Activated CD4-positive, alpha-beta T cell treated with anti-CD3 and anti-CD28 coated beads for 24 hours (primary cell): ENCODE measurements around the gene ANKFY1.

Experiments
- DNase-seq, 2 donors: peaks; one replicate each; pipeline ENCODE4 v3.0.0-alpha.2; 2020; ENCODE audit warnings: low read depth in 2 of 2

ANKFY1 gene

DNA sequence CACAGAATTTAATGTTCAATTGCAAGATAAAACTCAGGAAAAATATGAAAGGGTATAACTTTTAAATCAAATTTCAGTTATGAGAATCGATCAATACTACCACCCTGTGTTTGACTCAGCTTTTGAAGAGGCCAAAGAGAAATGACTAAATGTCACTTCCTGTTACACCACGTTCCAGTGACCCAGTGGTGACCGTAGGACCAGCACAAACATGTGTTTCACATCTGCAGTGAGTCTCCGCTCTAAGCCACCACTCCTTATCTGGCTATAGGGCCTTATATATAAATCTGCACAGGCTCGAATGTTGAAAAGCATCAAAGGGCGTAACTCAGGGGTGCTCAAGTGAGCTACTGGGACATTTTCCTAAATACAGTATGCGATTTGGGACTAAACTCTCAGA, 84.7 kb downstream of the ANKFY1 start:
- no peak for DNase-seq

DNA sequence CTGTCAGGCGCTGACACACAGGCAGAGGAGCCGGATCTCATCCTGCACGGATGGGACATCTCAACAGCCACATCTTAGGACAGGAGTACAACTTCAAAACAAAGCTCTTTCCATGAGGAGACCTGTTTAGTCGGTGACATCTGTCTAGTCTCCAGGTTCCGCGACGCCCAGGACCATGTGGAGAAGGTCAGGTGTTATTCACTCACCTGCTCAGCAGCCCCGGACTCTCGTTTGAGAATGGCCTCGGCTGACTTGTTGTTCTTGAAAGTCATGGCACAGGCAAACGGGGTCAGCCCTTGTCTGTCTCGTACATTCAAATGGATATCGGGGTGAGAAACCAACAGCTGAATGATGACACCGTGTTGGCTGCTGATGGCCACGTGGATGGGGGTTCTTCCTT, 85.1 kb downstream of the ANKFY1 start:
- no peak for DNase-seq

DNA sequence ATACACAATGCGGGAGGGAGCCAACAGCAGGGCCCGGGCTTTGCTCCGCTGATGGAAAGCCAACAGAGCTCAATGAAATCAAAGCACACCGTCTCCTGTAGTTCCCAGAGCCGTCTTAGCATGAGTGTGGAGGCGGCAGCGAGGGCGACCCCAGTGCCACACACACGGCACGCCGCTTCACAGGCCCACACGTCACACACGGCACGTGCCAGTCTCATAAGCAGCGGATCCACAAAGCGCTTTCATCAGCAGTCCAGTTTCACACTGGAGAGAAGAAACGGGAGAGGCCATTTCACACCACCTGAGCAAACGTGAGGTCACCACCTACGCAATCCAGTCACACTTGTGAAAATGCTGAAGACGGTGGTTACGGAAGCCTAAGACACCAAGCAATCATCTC, 86.0 kb downstream of the ANKFY1 start:
- DNase-seq, result no peak

DNA sequence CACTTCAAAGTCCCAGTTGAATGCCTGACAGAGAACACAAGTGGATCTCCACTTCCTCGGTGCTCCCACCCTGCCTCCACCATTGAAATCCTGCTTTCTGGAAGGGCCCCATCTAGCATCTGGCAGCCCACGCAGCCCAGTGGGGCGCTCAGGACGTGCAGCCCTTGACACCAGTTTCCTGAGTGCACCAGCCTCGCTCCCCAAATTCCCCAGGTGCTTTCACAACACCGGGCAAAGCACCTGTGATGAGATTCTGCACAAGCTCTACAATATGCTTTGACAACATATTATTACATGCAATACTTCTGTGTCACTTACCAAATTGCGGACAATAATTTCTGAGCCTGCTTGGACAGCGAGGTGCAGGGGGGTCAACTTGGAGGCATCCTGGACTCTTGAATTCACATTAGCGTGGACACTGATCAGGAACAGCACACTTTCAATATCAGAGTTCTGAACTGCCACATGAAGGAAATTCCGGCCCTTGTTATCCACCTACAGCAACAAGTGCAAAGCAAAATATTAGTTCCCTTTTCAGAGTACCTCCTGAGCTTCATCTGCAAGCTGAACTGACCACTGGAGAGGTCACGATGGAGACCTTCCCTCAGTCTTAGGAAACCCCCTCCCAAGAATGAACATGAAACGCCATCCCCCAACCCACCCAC, 86.8 kb downstream of the ANKFY1 start:
- no peak for DNase-seq

DNA sequence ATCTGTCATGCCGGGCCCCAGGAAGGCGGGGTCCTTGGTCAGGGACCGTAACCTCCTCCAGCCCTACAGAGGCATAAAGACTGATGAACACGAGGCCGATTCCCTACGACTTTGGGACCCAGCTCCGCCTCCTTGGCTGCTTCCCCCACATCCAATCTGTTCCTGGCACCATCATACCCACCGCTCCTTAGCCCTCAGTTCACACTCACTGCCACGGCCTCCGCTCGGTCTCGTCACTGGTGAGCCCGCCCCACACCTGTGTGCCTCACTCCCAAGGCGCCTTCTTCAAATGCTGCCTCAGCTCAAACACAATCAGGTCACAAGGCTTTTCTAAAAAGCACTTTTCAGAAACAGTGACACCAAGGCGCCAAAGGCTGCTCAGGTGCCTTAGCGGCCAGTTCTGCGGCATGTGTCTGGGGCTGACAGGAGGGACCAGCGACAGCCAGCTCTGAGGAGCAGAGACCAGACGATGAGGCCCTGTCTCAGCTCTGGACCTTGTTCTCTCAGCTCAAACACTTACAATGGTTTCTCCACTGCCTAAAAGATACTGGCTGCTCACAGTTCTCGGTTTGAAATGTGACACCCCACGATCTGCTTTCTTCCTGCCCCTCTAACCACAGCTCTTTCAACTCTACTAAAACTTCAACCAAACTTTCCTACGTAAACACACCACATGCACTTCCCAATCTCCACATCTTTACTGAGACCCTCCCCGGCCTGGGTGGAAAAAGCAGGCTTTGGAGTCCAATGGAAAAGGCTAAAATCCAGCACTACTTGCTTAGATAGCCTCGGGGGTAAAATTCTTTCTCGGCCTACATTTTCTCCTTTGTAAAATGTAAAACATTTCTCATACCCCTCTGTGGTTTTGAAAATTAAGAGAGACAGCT, 87.6 kb downstream of the ANKFY1 start:
- DNase-seq, result no peak

DNA sequence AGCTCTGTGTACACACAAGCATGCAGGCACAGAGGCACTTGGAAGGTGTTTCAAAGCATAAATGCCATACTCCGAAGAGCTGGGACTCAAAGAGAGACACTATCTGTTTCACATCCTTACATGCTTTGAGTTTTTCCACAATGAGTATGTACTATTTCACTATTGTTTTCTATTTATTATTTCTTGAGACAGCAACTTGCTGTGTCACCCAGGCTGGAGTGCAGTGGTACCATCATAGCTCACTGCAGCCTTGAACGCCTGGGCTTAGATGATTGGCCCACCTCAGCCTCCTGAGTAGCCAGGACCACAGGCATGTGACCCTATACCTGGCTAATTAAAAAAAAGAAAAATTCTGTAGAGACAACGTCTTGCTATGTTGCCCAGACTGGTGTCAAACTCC, 89.2 kb downstream of the ANKFY1 start:
- no peak for DNase-seq

DNA sequence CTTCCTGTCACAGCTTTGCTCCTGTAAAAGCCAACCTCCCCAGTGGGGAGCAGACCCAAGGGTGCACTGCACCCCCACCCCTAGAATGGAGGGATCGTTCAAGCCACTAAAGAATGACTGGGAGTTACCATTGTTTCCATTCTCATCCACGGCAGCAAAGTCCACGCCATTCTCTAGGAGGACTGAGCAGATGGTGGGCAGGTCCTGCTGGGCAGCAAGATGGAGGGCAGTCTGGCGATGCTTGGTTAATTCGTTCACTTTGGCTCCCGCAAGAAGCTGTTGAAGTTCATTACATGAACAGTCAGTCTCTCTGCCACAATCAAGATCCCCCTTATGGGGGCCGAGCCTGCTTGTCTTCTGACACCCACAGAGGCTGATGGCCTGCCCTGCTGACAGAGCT, 90.0 kb downstream of the ANKFY1 start:
- no peak for DNase-seq

DNA sequence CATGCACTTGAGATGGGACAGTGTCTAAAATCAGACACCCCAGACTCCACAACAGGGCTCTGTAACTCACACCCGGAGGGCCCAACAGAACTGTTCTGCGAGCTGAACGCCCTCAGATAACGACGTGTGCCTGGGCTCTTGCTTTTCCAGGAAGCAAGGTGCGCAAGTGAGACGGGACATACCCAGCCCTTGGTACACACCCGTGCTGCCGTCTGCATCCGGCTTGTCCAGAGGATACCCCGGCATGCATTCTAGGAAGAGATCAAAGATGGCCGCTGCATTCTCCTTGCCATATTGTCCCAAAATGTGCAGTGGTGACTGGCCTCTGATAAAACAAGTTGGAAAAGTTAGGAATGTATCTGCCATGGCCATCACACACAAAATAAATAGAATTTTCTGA, 91.4 kb downstream of the ANKFY1 start:
- no peak for DNase-seq

DNA sequence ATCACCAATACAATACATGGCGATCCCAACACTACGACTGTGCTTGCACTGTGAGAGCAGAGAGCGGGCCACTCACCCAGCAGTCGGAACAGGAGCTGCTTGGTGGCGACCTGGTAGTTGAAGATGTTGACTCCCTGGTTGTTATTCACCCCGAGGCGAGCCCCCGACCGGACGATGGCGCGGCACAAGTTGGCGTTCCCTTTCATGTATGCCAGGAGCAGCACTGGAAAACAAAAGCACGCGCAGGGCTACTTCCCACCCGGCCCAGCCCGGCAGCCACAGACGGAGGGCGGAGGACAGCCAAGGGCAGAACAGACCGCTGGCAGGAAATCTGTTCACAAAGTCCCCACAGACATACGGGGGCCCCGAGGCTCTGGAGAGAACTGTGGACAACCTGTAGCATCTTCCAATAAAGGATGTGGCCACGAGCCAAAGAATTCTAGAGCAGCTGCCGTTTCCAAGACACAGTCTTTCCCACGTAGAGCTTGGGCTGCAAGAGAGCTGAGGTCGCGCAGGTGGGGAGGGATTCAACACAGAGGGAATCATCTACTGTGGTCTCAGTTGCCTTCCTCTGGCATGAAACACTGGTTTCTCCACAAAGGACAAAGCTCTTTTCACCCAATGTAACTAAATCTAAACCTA, 93.0 kb downstream of the ANKFY1 start:
- DNase-seq, result no peak

DNA sequence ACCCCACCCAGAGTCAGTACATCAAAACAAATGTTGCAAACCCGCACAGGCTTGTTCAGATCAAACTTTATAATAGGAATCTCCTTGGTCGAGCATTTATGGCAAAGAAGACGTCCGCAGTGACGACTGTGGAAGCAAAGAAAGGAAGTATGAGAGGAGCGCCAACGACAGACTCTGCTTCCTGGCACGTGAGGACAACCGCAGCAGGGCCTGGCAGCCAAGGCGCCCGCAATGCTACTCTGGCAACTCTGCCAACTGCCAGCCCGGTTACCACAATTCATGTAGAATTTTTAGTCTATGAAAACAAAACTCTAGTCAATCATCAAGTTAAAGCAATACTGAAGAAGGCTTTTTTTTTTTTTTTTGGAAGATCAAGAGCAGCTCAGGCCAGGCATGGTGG, 96.0 kb downstream of the ANKFY1 start:
- DNase-seq, result no peak

DNA sequence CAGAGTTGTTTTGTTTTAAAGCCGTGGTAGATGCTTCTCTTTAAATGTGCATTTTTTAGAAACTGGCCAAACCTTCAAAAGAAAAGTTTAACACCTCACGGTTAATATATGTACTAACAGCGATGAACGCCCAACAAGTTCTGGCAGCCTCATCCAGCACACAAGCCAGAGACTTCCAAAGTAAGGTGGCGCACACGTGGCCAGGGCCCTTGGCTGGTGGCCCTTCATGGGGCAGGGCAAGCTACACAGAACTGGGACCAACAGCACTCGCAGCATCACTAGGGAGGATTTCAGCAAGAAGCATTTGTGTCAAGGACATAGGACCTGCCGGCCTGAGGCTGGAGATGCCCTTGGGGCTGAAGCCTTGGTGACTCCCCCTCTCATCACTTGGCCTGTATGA, 97.4 kb downstream of the ANKFY1 start:
- DNase-seq, result no peak

DNA sequence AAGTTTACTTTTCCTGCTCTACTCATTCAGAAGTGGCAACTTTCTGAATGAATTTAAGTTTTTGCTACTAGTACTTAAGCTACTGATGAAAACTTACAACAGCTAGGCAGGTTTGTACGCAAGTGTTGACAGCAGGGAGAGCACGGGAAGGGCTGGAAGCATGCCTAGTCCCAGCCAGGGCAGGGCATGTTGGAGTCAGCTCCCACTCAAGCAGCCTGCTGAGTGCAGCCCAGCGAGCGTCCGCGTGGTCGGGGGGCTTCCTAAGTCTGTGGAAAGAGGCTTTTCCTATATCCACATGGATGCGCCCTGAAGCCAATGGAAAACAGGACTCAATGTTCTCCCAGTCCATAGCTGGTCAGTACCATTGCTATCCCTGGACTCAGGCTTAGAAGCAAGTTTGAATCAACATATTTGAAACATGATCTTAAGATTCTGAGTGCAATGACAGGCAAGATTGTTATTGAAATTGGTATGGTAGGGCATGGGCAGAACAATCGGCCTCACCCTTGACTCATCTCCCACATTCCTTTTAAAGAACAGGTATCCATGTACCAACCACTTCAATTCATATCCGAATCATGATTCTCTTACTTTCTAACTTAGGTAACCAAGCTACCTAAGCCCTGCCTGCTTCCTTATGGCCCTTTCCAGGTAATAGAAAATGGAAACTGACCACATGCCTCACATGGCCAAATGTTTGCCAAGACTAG, 98.3 kb downstream of the ANKFY1 start:
- no peak for DNase-seq

DNA sequence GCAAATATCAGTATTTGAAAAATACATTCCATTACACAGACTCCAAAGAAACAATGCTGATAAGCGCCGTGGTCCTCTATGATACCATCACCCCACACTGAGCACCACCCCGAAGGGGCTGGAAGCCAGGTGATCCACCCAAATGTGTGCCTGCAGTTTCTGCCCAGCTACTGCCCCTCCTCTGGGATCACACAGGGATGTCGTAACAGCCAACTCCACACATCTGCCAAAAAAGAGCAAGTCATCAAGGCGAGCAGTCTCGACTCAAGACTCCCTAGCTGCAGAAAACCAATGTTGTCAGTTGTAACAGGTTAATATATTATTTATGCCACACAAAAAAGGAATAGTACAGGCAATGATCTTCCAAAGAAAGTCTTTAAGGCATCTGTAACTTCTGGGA, 99.8 kb downstream of the ANKFY1 start:
- no peak for DNase-seq

DNA sequence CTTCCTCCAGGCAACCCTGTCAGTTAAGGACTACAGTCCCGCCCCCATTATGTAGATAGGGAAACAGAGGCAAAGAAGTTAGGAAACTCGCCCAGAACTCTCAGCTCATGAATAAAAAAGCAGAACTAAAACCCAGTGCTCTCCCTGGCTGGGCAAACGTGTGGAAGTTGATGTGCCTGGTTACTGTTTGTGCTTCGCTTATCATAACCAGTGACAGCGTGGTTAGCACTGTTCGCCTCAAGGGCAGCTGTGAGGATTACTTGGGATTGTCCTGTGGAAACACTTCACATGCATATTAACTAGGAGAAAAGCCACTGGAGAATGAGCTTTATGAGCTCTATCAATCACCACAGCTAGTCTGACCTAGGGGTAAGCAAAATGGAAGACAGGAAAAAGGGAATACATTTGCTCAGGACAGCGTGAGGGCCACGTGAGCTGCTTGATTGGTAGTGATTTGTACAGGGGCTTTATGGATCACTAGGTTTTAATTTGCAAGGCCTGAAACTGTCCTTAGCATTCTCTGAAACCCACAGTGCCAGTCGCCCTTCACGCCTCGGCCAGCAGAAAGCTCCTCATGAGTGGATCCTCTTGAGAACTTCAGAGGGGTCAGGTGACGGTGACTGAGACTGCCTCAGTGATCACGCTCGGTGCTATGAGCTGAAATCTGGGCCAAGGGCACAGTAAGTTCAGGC, 100.9 kb downstream of the ANKFY1 start:
- no peak for DNase-seq

DNA sequence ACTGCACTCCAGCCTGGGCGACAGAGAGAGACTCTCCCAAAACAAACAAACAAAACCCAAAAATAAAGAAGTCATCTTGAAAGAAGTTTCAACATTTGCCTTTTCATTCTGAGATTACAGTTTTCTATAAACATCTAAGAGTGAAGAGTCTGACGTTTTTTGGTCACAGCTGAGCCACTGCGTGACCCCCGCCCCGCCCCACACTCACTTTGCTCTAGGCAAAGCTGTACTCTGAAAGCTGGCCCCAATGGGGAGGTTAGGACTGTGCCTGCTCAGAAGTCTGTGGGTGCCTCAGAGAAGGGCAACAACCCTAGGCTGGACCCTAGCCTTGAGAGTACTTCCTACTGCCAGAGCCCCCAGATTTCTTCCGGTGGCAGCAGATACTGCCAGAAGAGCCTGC, 101.5 kb downstream of the ANKFY1 start:
- no peak for DNase-seq

DNA sequence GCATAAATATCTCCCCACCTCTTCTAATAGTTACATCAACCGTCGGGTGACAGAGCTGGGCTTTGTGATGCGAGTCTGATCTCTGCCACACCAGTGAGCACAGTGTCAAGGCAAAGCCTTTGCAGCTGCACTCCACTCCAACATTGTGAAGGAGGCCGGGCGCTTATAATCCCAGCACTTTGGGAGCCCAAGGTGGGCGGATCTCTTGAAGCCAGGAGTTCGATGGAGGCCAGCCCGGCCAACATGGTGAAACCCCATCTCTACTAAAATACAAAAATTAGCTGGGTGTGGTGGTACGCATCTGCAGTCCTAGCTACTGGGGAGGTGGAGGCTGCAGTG, 101.8 kb downstream of the ANKFY1 start:
- DNase-seq, result no peak

DNA sequence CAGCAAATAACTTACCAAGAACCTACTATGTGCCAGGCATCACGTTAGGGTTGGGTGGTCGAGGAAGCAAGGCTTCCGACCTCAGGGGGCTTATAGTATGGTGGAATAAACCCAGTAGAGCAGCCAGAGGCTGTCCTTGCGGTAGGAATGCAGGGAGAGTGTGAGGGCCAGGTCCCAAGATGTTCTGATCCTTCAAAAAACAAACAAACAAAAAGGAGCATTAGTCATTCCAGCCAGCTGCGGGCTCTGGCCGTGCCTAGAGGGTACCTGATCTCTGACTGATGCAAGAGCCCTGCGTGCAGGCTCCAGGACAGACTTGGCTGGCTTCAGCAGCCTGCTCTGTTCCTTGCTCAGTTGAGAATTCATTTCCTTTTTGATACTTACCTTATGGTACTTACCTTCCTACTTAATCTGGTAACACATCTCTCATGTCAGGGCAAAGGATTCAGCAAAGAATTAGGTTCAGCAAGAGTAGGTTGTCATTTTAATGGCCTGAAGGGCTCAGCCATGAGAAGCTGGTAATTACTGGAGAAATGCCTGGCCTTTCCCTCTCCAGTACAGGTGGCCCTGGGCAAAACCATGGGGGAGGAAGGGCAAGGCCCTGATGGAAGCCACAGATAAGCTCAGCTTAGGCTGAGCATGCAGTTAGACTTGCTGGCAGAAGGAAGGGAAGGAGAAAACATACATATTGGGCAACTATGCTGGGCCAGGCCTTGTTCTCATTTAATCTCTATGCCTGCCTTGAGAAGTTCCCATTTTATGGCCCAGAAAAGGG, 102.4 kb downstream of the ANKFY1 start:
- no peak for DNase-seq

DNA sequence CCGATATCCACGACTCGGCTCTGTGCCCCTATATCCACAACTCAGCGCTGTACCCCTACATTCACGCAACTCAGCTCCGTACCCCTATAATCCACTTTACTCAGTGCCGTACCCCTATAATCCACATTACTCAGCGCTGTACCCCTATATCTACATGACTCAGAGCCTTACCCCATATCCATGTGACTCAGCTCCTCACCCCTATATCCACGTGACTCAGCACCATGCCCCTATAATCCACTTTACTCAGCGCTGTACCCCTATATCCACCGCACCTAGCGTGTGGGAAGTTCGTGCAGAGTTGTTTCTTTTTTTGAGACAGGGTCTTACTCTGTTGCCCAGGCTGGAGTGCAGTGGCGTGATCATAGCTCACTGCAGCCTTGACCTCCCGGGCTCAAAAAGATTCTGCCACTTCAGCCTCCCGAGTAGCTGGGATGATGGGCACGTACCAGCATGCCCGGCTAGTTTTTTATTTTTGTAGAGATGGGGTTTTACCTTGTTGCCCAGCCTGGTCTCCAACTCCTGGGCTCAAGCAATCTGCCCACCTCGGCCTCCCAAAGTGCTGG, 103.4 kb downstream of the ANKFY1 start:
- DNase-seq, result no peak

DNA sequence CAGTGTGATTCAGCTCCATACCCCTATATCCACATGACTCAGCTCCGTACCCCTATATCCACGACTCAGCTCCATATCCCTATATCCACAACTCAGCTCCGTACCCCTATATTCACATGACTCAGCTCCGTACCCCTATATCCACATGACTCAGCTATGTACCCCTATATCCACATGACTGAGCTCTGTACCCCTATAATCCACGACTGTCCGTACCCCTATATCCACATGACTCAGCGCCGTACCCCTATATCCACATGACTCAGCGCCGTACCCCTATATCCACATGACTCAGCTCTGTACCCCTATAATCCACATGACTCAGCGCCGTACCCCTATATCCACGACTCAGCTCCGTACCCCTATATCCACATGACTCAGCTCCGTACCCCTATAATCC, 104.0 kb downstream of the ANKFY1 start:
- no peak for DNase-seq

DNA sequence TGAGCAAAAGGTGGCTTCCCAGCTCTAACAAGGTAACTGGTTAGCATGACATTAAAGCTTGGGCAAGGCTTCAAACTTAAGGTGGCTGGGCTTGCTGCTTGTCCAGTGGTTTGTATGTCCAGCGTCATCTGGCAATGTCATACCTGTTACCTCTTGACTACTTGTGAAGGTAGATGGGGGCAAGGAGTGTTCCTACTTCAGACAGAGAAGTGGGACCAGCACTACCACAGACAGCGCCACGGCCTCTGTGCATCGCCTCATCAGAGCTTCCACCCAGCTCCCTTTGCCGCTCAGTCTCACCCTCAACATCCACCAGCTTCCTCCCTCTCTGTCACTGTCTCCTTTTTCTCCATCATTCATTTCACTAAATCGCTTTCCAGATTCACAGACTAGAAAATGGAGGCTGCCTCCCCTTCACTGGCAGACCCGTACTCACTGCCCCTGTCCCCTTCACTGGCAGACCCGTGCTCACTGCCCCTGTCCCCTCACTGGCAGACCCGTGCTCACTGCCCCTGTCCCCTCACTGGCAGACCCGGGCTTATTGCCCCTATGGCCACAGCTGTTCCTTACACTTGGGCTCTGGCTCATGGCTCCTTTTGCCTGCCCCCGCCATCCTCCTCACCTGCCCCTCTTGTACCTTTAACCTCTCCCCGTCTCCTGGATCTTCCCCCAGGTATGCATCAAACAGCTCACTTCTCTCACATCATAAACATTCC, 106.0 kb downstream of the ANKFY1 start:
- DNase-seq, result no peak
